Ramos (cell line): Measurements from ENCODE around the gene AQP12B.

Experiments used
- in situ Hi-C: fragments of 300-500 bp; cut with MboI; formaldehyde crosslinking; loops from one replicate; pipeline ENCODE4 v1.14.3; 2022; ENCODE audit warnings: low sequenced_read_pairs; ENCODE audit not compliant: unreplicated experiment

AQP12B gene

DNA sequence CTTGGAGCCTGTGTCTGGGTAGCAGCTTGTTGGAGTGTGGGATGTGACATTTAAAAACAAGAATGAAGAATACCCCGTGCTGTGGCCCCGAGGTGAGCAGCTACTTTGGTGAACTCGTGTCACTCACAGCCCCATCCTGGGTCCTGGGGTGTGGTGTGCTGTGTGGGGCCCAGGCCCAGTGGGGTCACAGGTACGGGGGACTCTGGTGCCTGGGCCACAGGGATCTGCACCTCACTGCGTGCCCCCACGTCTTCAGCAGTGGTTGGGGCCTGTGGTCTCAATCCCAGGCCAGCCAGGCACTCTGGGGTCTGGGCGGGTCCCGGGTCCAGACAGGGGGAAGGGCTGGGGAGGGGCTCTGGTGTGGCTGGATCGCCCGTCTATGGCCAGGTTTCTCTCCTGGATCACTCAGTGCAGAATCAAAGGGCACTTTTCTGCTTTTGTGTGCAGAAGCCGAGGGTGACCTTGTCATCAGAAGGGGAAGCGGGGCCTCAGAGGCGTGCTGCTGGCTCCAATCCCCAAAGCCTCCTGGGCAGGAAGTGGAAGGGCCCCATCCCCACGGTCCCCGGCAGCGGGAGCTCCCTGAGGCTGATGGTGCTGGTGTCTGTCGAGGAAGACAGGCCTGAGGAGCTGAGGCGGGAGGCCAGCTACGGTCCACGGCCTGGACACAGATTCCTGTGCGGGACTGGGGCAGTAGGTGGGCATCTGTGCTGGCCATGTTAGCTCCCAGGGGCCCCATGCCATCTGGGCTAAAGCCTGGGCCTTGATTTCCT, 56.0 kb downstream of the AQP12B start:
- in situ Hi-C loops = no loop called here
